ENCODE measurements around the gene IL17RA. TPM values are rescaled to one million over a fixed set of nuclear protein-coding genes. Genes with fewer than 3 reads are reported as not detected.

The IL17RA gene
- total RNA-seq, 1 experiment from 2014 or later, result 12.1 TPM

GRCh38 chr22:17109113-17109865, 24.5 kb downstream of the IL17RA start:
- TF ChIP-seq EZH2 (IDR thresholded peaks at IDR 0.05; ENCODE audit: borderline replicate concordance, low read depth, low read length, poor library complexity, severe bottlenecking) (no peak), CTCF (conservative IDR thresholded peaks at IDR 0.05; ENCODE audit: low read depth, low read length) (no peak)
- ChIA-PET CTCF (no interaction called here), POLR2A (ENCODE audit: low non-redundant PET) (no interaction called here)
- Histone ChIP-seq H3K4me3 (ENCODE audit: low read depth, low read length, poor library complexity, severe bottlenecking) (no peak overlapping the region), H3K27ac (ENCODE audit: low read depth, low read length, poor library complexity, severe bottlenecking) (no peak overlapping the region), H3K4me1 (ENCODE audit: insufficient read depth, low read length, poor library complexity, severe bottlenecking) (no peaks in the 10 kb centered on the region), H3K36me3 (ENCODE audit: insufficient read depth, low read length, poor library complexity, severe bottlenecking) (no peaks in the 10 kb centered on the region), H3K27me3 (replicated peaks; ENCODE audit: insufficient read depth, low read depth, low read length, poor library complexity) (no peaks in the 10 kb centered on the region), H3K9me3 (ENCODE audit: low read depth, low read length, poor library complexity, severe bottlenecking) (no peaks in the 10 kb centered on the region)
- no peak for DNase-seq (ENCODE audit: low spot score)
- BruUV-seq (replicated peaks), result no TSS peak
- intact Hi-C loops (cut with micrococcal nuclease; ENCODE audit: unreplicated experiment), result no loop called here

- intact Hi-C loops (cut with micrococcal nuclease; ENCODE audit: unreplicated experiment), result loop anchor here (10.0 kb wide), 1 partner anchor 395 kb away; no protein-coding TSS in a partner anchor
- no peaks in the 10 kb centered on the region for H3K36me3 ChIP-seq (ENCODE audit: insufficient read depth, low read length, poor library complexity, severe bottlenecking)
- H3K4me3 ChIP-seq (ENCODE audit: low read depth, low read length, poor library complexity, severe bottlenecking), result no peak overlapping the region
- ChIA-PET POLR2A (ENCODE audit: low non-redundant PET) (no interaction called here), CTCF (no interaction called here)
- no TSS peak for BruUV-seq (replicated peaks)
- no peak for DNase-seq (ENCODE audit: low spot score)
- TF ChIP-seq CTCF (conservative IDR thresholded peaks at IDR 0.05; ENCODE audit: low read depth, low read length) (no peak), EZH2 (IDR thresholded peaks at IDR 0.05; ENCODE audit: borderline replicate concordance, low read depth, low read length, poor library complexity, severe bottlenecking) (no peak)
- no peaks in the 10 kb centered on the region for H3K4me1 ChIP-seq (ENCODE audit: insufficient read depth, low read length, poor library complexity, severe bottlenecking)
- H3K9me3 ChIP-seq (ENCODE audit: low read depth, low read length, poor library complexity, severe bottlenecking), result no peaks in the 10 kb centered on the region
- H3K27ac ChIP-seq (ENCODE audit: low read depth, low read length, poor library complexity, severe bottlenecking), result no peak overlapping the region
- H3K27me3 ChIP-seq (replicated peaks; ENCODE audit: insufficient read depth, low read depth, low read length, poor library complexity), result no peaks in the 10 kb centered on the region
Measured at GRCh38 chr22:17109976-17110375, 25.2 kb downstream of the IL17RA start.

- Histone ChIP-seq H3K4me1 (ENCODE audit: insufficient read depth, low read length, poor library complexity, severe bottlenecking) (no peaks in the 10 kb centered on the region), H3K36me3 (ENCODE audit: insufficient read depth, low read length, poor library complexity, severe bottlenecking) (no peaks in the 10 kb centered on the region), H3K27me3 (replicated peaks; ENCODE audit: insufficient read depth, low read depth, low read length, poor library complexity) (no peaks in the 10 kb centered on the region), H3K4me3 (ENCODE audit: low read depth, low read length, poor library complexity, severe bottlenecking) (no peak overlapping the region), H3K27ac (ENCODE audit: low read depth, low read length, poor library complexity, severe bottlenecking) (no peak overlapping the region), H3K9me3 (ENCODE audit: low read depth, low read length, poor library complexity, severe bottlenecking) (no peaks in the 10 kb centered on the region)
- no peak for DNase-seq (ENCODE audit: low spot score)
- no TSS peak for BruUV-seq (replicated peaks)
- intact Hi-C loops (cut with micrococcal nuclease; ENCODE audit: unreplicated experiment), result loop anchor here (10.0 kb wide), 1 partner anchor 394 kb away; no protein-coding TSS in a partner anchor
- ChIA-PET POLR2A (ENCODE audit: low non-redundant PET) (no interaction called here), CTCF (interaction anchor here (0.7 kb wide), 1 partner anchor 390 kb away, joined by 3 read pairs; no protein-coding TSS in a partner anchor)
- no peak for TF ChIP-seq EZH2 (IDR thresholded peaks at IDR 0.05; ENCODE audit: borderline replicate concordance, low read depth, low read length, poor library complexity, severe bottlenecking)
- no peak for TF ChIP-seq CTCF (conservative IDR thresholded peaks at IDR 0.05; ENCODE audit: low read depth, low read length)
Measured at GRCh38 chr22:17110791-17111550, 26.2 kb downstream of the IL17RA start.
